HCT116 (cell line): ENCODE results near the gene TUBB4B.

Experiments
- CTCF ChIP-seq, 3 experiments: fragments of 200-600 bp in 1 of 3; sonication (generic) in 1 of 3; IDR thresholded peaks in 2 of 3; conservative IDR thresholded peaks in 1 of 3; 2 replicates each; pipeline ENCODE4 v1.5.1; 2012 to 2017; ENCODE audit warnings: low read depth in 2 of 3, low read length in 2 of 3, antibody characterized with exemption in 1 of 3, borderline replicate concordance in 1 of 3, control low read depth in 1 of 3, mild to moderate bottlenecking in 1 of 3, mixed read lengths in 1 of 3, mixed run types in 1 of 3, moderate library complexity in 1 of 3; ENCODE audit not compliant: insufficient read depth in 1 of 3
- ELF1 ChIP-seq: IDR thresholded peaks from 2 replicates; pipeline ENCODE4 v1.6.1; 2012; ENCODE audit warnings: low read depth, borderline replicate concordance
- EZH2 ChIP-seq: fragments of 200-600 bp; sonication (generic); IDR thresholded peaks from 2 replicates; pipeline ENCODE4 v1.6.1; 2017; ENCODE audit warnings: antibody characterized with exemption, mixed run types
- POLR2A ChIP-seq: IDR thresholded peaks from 2 replicates; pipeline ENCODE4 v1.7.0; 2011; ENCODE audit warnings: borderline replicate concordance; ENCODE audit not compliant: insufficient read depth, insufficient read length; ENCODE audit errors: extremely low read depth
- POLR2AphosphoS5 ChIP-seq: IDR thresholded peaks from 2 replicates; pipeline ENCODE4 v1.6.1; 2011; ENCODE audit warnings: mild to moderate bottlenecking, low read depth, low read length, moderate library complexity
- RAD21 ChIP-seq: IDR thresholded peaks from 2 replicates; pipeline ENCODE4 v1.6.1; 2012; ENCODE audit warnings: low read depth, mild to moderate bottlenecking
- SIN3A ChIP-seq: IDR thresholded peaks from 2 replicates; pipeline ENCODE4 v1.6.1; 2012; ENCODE audit warnings: low read depth
- SP1 ChIP-seq: IDR thresholded peaks from 2 replicates; pipeline ENCODE4 v1.6.1; 2012; ENCODE audit warnings: low read depth
- YY1 ChIP-seq: IDR thresholded peaks from 2 replicates; pipeline ENCODE4 v1.6.1; 2011; ENCODE audit warnings: low read length, low read depth, moderate library complexity, mild to moderate bottlenecking; ENCODE audit not compliant: insufficient replicate concordance; ENCODE audit errors: extremely low read depth
- ZBTB33 ChIP-seq: IDR thresholded peaks from 2 replicates; pipeline ENCODE4 v1.6.1; 2011; ENCODE audit warnings: mild to moderate bottlenecking, low read length, moderate library complexity; ENCODE audit not compliant: insufficient replicate concordance; ENCODE audit errors: extremely low read depth
- ZFX ChIP-seq: fragments of 450-650 bp; IDR thresholded peaks from 2 replicates; pipeline ENCODE4 v1.6.1; 2017
- ZNF274 ChIP-seq: fragments of 200-500 bp; sonication (Bioruptor generic); IDR thresholded peaks from 2 replicates; pipeline ENCODE4 v1.6.1; 2014; ENCODE audit warnings: mild to moderate bottlenecking, low read depth, low read length, inconsistent platforms
- TF ChIP-seq, protein P1 (sequence below): IDR thresholded peaks from 2 replicates; pipeline ENCODE4 v1.6.1; 2012

- TF ChIP-seq ZBTB33 = no peak
- no peak for TF ChIP-seq CTCF (IDR thresholded peaks at IDR 0.05 in 2 of 3, conservative IDR thresholded peaks at IDR 0.05 in 1 of 3; ENCODE audit: borderline replicate concordance in 1 of 3, insufficient read depth in 1 of 3, low read depth in 2 of 3, low read length in 2 of 3)
- TF ChIP-seq RAD21 = no peak
- TF ChIP-seq POLR2AphosphoS5 = no peak
- TF ChIP-seq ZNF274 = no peak
- TF ChIP-seq POLR2A = no peak
- TF ChIP-seq EZH2 = no peak
- TF ChIP-seq, protein P1, sequence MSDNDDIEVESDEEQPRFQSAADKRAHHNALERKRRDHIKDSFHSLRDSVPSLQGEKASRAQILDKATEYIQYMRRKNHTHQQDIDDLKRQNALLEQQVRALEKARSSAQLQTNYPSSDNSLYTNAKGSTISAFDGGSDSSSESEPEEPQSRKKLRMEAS = no peak
- TF ChIP-seq SIN3A = no peak
- no peak for TF ChIP-seq YY1
- no peak for TF ChIP-seq ZFX
- no peak for TF ChIP-seq SP1
- no peak for TF ChIP-seq ELF1
Observed at GRCh38 chr9:137224830-137225694, 16.0 kb upstream of the TUBB4B start, which contains the start of gene CYSRT1.
